ENCODE measurements around the gene RPL39L. TPM values are rescaled to one million over a fixed set of nuclear protein-coding genes. Genes with fewer than 3 reads are reported as not detected.

The RPL39L gene
- total and polyA plus RNA-seq, 4 donors = 10.0 to 51.5 (median 22.7) TPM

DNA sequence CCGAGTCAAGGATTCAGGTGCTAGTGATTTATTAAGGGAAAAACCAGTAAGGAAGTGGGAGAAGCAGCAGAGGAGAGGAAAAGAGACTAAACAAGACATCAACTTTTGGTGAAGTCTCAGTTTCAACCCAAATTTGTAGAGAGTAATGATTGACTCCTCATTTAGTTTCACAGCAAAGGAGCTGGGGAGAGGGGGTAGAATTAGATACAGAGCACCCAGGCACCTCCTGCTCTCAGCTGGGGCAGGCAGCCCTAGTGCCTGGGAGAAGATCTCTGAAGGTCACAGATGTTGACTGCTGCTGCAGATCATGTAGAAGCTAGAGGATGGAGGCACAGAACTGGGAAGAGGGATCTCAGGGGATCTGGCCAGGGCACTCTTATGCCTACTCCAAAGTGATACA lies 29.1 kb downstream of the RPL39L start:
- ATAC-seq (ENCODE audit: low FRiP score) = no peak
- WGBS, 2 donors = 89 to 90% methylated on average over 1 of the region's 1 CpG
- H3K27ac ChIP-seq (ENCODE audit: low read depth in 1 of 2, low read length in 2 of 2) = no peak overlapping the region
- no peaks in the 10 kb centered on the region for H3K27me3 ChIP-seq (ENCODE audit: control insufficient read depth in 1 of 2, insufficient read depth in 2 of 2, low read length in 1 of 2)
- H3K4me3 ChIP-seq (ENCODE audit: low read length in 2 of 2) = no peak overlapping the region
- intact Hi-C loops (cut with DNase I) = loop anchor here in 1 of 2 donors (5.0 kb wide), 1 partner anchor 57 kb away; no protein-coding TSS in a partner anchor
- no peaks in the 10 kb centered on the region for H3K36me3 ChIP-seq (ENCODE audit: control insufficient read depth in 1 of 2, insufficient read depth in 2 of 2, low read length in 1 of 2)
- no peaks in the 10 kb centered on the region for H3K9me3 ChIP-seq (ENCODE audit: control insufficient read depth, low read length)
- DNase-seq = no peak
- peaks cover 7 to 24% of the 10 kb centered on the region in 2 donors for H3K4me1 ChIP-seq (ENCODE audit: control insufficient read depth in 1 of 2, insufficient read depth in 2 of 2, low read length in 2 of 2)

DNA sequence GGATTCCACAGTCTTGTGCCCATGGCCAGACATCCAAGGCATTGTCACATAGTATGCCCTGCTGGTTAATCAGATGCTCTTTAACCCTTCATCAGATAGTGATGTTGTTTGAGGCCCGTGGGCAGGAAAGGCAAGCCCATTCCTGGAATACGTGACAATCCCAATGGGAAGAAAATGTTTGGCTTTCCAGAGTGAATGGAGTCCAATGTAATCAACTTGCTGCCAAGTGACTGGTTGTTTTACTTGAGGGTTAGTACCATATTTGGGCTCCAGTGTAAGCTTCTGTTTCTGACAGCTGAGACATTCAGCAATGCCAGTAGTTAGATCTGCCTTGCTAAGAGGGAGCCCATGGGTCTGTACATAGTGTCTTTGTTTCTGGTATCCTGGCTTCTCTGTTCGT lies 31.3 kb downstream of the RPL39L start:
- 0 to 8% methylated on average over 3 of the region's 3 CpGs for WGBS, 2 donors
- Histone ChIP-seq H3K27ac (ENCODE audit: low read depth in 1 of 2, low read length in 2 of 2) (peak overlapping the region; percentile 85 to 91), H3K27me3 (ENCODE audit: control insufficient read depth in 1 of 2, insufficient read depth in 2 of 2, low read length in 1 of 2) (no peaks in the 10 kb centered on the region), H3K36me3 (ENCODE audit: control insufficient read depth in 1 of 2, insufficient read depth in 2 of 2, low read length in 1 of 2) (no peaks in the 10 kb centered on the region), H3K4me1 (ENCODE audit: control insufficient read depth in 1 of 2, insufficient read depth in 2 of 2, low read length in 2 of 2) (peaks cover 16 to 24% of the 10 kb centered on the region in 2 donors), H3K4me3 (ENCODE audit: low read length in 2 of 2) (no peak overlapping the region), H3K9me3 (ENCODE audit: control insufficient read depth, low read length) (no peaks in the 10 kb centered on the region)
- DNase-seq (peak in 1 of 2 donors; percentile 44), ATAC-seq (ENCODE audit: low FRiP score) (peak; percentile 83)
- intact Hi-C loops (cut with DNase I) = loop anchor here (2.0 to 10.0 kb wide), 3 partner anchors 133 to 169 kb away; no protein-coding TSS in a partner anchor

DNA sequence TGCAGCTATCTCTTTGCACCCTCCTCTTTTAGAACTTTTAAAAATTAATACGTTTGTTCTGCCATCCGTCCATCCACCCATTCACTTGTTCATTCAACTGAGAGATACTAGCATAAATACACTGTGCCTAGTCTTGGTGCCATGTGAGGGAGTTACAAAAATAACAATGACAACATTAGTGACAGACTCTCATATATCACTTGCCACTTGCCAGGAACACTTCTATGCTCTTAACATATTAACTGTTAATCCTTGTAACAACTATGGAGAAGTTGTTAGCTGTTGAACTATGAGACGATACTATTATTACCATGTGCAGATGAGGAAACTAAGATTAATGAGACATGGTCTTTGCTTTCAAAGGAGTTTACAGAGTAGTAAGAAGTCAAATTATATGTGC lies 33.6 kb downstream of the RPL39L start:
- Histone ChIP-seq H3K4me3 (ENCODE audit: low read length in 2 of 2) (no peak overlapping the region), H3K9me3 (ENCODE audit: control insufficient read depth, low read length) (no peaks in the 10 kb centered on the region), H3K4me1 (ENCODE audit: control insufficient read depth in 1 of 2, insufficient read depth in 2 of 2, low read length in 2 of 2) (peaks cover 16 to 28% of the 10 kb centered on the region in 2 donors), H3K27ac (ENCODE audit: low read depth in 1 of 2, low read length in 2 of 2) (peak overlapping the region in 1 of 2 donors; percentile 85), H3K36me3 (ENCODE audit: control insufficient read depth in 1 of 2, insufficient read depth in 2 of 2, low read length in 1 of 2) (no peaks in the 10 kb centered on the region), H3K27me3 (ENCODE audit: control insufficient read depth in 1 of 2, insufficient read depth in 2 of 2, low read length in 1 of 2) (no peaks in the 10 kb centered on the region)
- DNase-seq = no peak
- 26 to 34% methylated on average over 3 of the region's 3 CpGs for WGBS, 2 donors
- ATAC-seq (ENCODE audit: low FRiP score) = no peak
- intact Hi-C loops (cut with DNase I) = loop anchor here (5.0 to 10.0 kb wide), 2 partner anchors 131 to 133 kb away; no protein-coding TSS in a partner anchor

DNA sequence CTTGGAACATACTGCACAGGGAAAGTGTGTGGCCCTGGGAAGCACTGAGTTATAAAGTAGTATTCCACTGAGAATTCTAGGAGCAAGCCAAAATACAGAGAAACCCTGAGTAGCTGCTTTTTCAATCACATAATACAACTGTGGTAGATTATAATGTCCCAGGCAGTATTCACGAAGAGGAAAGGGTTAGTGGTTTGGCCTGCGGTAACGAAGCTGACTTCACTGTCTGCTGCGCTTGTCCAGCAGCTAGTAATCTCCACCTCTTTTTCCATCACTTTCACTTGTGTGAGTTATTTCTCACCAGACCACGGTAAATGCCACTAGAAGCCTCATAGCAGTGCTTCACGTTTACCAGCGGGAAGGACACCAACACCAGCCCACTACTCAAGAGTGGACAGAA lies 34.4 kb downstream of the RPL39L start:
- no peaks in the 10 kb centered on the region for H3K36me3 ChIP-seq (ENCODE audit: control insufficient read depth in 1 of 2, insufficient read depth in 2 of 2, low read length in 1 of 2)
- peaks cover 16 to 28% of the 10 kb centered on the region in 2 donors for H3K4me1 ChIP-seq (ENCODE audit: control insufficient read depth in 1 of 2, insufficient read depth in 2 of 2, low read length in 2 of 2)
- no peaks in the 10 kb centered on the region for H3K27me3 ChIP-seq (ENCODE audit: control insufficient read depth in 1 of 2, insufficient read depth in 2 of 2, low read length in 1 of 2)
- ATAC-seq (ENCODE audit: low FRiP score) (peak; percentile 63), DNase-seq (peak in 1 of 2 donors; percentile 63)
- no peaks in the 10 kb centered on the region for H3K9me3 ChIP-seq (ENCODE audit: control insufficient read depth, low read length)
- intact Hi-C loops (cut with DNase I) = loop anchor here (5.0 to 10.0 kb wide), 3 partner anchors 130 to 173 kb away; partner anchors contain the start of gene ST6GAL1 (in 1 of the 2)
- H3K4me3 ChIP-seq (ENCODE audit: low read length in 2 of 2) = peak overlapping the region in 1 of 2 donors; percentile 47
- H3K27ac ChIP-seq (ENCODE audit: low read depth in 1 of 2, low read length in 2 of 2) = peak overlapping the region; percentile 85 to 98
- WGBS, 2 donors = 3 to 7% methylated on average over 7 of the region's 7 CpGs

DNA sequence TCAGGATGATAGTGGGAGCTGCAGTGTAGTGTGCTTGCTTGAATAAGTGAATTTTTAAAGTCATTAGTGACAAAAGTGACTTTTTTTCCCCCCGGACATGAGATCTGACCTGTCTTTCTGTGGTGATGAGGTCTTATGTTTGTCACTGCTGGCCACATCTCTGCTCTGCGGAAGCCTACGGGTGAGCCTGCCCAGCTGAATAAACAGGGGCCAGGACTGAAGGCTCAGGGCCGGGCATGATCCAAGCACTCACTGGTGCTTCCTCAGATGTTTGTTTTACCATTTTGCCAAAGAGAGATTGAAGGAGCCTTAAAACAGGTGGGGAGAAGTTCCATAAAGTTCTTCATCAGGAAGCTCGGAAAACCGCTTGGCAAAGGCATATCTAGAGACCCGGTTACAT lies 35.0 kb downstream of the RPL39L start:
- ATAC-seq (ENCODE audit: low FRiP score) (no peak), DNase-seq (no peak)
- H3K27ac ChIP-seq (ENCODE audit: low read depth in 1 of 2, low read length in 2 of 2) = peak overlapping the region; percentile 85 to 98
- no peaks in the 10 kb centered on the region for H3K27me3 ChIP-seq (ENCODE audit: control insufficient read depth in 1 of 2, insufficient read depth in 2 of 2, low read length in 1 of 2)
- intact Hi-C loops (cut with DNase I) = loop anchor here in 1 of 2 donors (5.0 to 10.0 kb wide), 2 partner anchors 130 to 172 kb away; partner anchors contain the start of gene ST6GAL1
- peaks cover 16 to 23% of the 10 kb centered on the region in 2 donors for H3K4me1 ChIP-seq (ENCODE audit: control insufficient read depth in 1 of 2, insufficient read depth in 2 of 2, low read length in 2 of 2)
- WGBS, 2 donors = 7 to 8% methylated on average over 7 of the region's 7 CpGs
- H3K9me3 ChIP-seq (ENCODE audit: control insufficient read depth, low read length) = no peaks in the 10 kb centered on the region
- no peaks in the 10 kb centered on the region for H3K36me3 ChIP-seq (ENCODE audit: control insufficient read depth in 1 of 2, insufficient read depth in 2 of 2, low read length in 1 of 2)
- no peak overlapping the region for H3K4me3 ChIP-seq (ENCODE audit: low read length in 2 of 2)

DNA sequence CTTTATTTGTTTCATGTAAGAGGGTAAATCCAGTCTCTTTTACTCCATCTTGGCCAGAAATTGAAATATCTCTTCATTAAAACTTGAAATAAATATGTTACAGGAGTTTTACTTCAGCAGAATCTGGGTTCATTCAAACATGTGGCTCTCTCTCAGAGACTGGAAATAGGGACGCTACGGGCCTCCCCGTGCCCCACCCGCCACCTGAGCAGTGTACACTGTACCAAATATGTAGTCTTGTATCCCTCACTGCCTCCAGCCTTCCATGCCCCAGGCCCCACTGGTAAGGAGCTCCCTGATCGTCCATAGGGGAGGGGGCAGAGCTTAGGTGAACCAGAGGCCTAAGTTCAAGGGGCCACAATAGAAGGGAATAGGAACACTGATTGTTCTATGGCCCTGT lies 36.0 kb downstream of the RPL39L start:
- H3K36me3 ChIP-seq (ENCODE audit: control insufficient read depth in 1 of 2, insufficient read depth in 2 of 2, low read length in 1 of 2) = no peaks in the 10 kb centered on the region
- H3K27ac ChIP-seq (ENCODE audit: low read depth in 1 of 2, low read length in 2 of 2) = peak overlapping the region; percentile 4 to 30
- H3K4me3 ChIP-seq (ENCODE audit: low read length in 2 of 2) = no peak overlapping the region
- H3K27me3 ChIP-seq (ENCODE audit: control insufficient read depth in 1 of 2, insufficient read depth in 2 of 2, low read length in 1 of 2) = no peaks in the 10 kb centered on the region
- DNase-seq = no peak
- intact Hi-C loops (cut with DNase I) = loop anchor here in 1 of 2 donors (5.0 to 10.0 kb wide), 2 partner anchors 128 to 171 kb away; partner anchors contain the start of gene ST6GAL1
- H3K4me1 ChIP-seq (ENCODE audit: control insufficient read depth in 1 of 2, insufficient read depth in 2 of 2, low read length in 2 of 2) = peaks cover 15 to 18% of the 10 kb centered on the region in 2 donors
- no peaks in the 10 kb centered on the region for H3K9me3 ChIP-seq (ENCODE audit: control insufficient read depth, low read length)
- 88 to 93% methylated on average over 5 of the region's 5 CpGs for WGBS, 2 donors
- ATAC-seq (ENCODE audit: low FRiP score) = no peak

DNA sequence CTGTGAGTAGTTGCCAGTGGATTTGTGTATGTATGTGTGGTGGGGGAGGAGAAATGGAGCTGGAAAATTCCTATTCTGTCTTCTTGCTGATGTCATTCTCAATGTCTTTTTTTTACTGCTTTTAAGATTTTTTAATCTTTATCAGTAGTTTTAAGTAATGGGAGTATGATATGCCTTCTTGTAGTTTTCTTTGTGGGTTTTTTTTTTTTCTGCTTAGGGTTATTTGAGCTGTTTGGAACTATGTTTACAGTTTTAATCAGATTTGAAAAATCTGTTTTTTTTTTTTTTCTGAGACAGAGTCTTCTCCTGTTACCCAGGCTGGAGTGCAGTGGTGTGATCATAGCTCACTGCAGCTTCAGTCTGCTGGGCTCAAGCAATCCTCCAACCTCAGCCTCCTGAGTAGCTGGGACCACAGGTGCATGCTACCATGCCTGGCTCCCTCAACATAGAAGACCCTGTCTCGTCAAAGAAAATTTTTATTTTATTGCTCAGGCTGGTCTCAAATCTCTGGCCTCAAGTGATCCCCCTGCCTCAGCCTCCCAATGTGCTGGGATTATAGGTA lies 37.1 kb downstream of the RPL39L start:
- H3K9me3 ChIP-seq (ENCODE audit: control insufficient read depth, low read length) = no peaks in the 10 kb centered on the region
- peak overlapping the region in 1 of 2 donors; percentile 32 for H3K4me3 ChIP-seq (ENCODE audit: low read length in 2 of 2)
- intact Hi-C loops (cut with DNase I) = loop anchor here in 1 of 2 donors (5.0 to 10.0 kb wide), 2 partner anchors 127 to 170 kb away; partner anchors contain the start of gene ST6GAL1
- ATAC-seq (ENCODE audit: low FRiP score) (no peak), DNase-seq (no peak)
- H3K4me1 ChIP-seq (ENCODE audit: control insufficient read depth in 1 of 2, insufficient read depth in 2 of 2, low read length in 2 of 2) = peaks cover 10 to 13% of the 10 kb centered on the region in 2 donors
- peak overlapping the region; percentile 73 to 98 for H3K27ac ChIP-seq (ENCODE audit: low read depth in 1 of 2, low read length in 2 of 2)
- 85 to 90% methylated on average over 1 of the region's 1 CpG for WGBS, 2 donors
- no peaks in the 10 kb centered on the region for H3K27me3 ChIP-seq (ENCODE audit: control insufficient read depth in 1 of 2, insufficient read depth in 2 of 2, low read length in 1 of 2)
- no peaks in the 10 kb centered on the region for H3K36me3 ChIP-seq (ENCODE audit: control insufficient read depth in 1 of 2, insufficient read depth in 2 of 2, low read length in 1 of 2)

DNA sequence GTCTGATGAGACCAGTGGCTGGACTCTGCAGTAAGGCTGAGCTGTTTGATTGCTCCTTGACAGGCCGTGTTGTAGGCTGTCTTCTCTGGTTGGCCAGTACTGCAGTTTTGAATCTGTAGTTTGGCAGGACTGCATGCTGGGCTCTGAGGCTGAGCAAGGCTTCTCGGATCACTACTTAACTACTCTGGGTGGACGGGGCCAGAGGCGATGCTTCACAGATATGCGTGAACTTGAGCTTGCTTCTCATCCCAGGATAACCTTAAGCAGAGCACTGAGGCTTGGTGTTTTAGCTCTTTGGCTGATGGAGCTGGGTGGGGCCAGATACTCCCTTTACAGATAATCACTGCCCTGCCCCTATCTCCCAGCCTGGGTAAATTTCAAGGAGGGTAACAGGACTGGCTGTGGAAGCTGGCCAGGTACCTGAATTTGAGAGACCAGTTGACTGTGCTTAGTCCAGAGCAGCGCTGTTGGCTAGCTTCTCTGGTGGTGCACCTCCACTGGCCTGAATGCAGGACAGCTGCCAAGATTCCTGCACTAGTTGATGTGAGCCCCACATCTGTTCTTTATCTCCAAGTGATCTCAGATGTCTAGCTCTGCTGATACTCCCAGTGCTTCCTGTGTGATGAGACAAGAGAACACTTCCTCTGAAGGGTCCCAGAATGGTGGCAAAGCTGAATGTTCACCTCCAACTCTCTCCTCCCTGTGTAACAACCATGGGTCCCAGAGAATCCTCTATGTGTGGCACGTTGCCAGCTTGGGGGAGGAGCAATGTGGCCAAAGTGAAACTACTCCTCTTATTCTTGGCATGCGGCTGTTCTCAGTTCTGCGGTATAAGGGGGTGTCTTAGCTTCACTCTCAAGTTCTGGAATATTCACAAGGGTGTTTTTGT lies 37.9 kb downstream of the RPL39L start:
- Histone ChIP-seq H3K4me1 (ENCODE audit: control insufficient read depth in 1 of 2, insufficient read depth in 2 of 2, low read length in 2 of 2) (peaks cover 10 to 12% of the 10 kb centered on the region in 2 donors), H3K27me3 (ENCODE audit: control insufficient read depth in 1 of 2, insufficient read depth in 2 of 2, low read length in 1 of 2) (no peaks in the 10 kb centered on the region), H3K9me3 (ENCODE audit: control insufficient read depth, low read length) (no peaks in the 10 kb centered on the region), H3K27ac (ENCODE audit: low read depth in 1 of 2, low read length in 2 of 2) (peak overlapping the region; percentile 73 to 91), H3K36me3 (ENCODE audit: control insufficient read depth in 1 of 2, insufficient read depth in 2 of 2, low read length in 1 of 2) (no peaks in the 10 kb centered on the region), H3K4me3 (ENCODE audit: low read length in 2 of 2) (peak overlapping the region in 1 of 2 donors; percentile 32)
- WGBS, 2 donors = 2 to 4% methylated on average over 9 of the region's 9 CpGs
- ATAC-seq (ENCODE audit: low FRiP score) = peak; percentile 82
- peak; percentile 92 for DNase-seq
- intact Hi-C loops (cut with DNase I) = loop anchor here in 1 of 2 donors (5.0 to 10.0 kb wide), 2 partner anchors 127 to 169 kb away; partner anchors contain the start of gene ST6GAL1

Data from aorta (tissue), 5 donors.